GM18861 (cell line): Measurements from ENCODE around the gene MTFR1L.
A peak's percentile ranks its signal among the peaks of the same experiment; 100 is the strongest.

ENCODE experiments used
- ATAC-seq: cut with Tn5 transposase; IDR thresholded peaks from one replicate; pipeline ENCODE4 v1.9.1; 2021; ENCODE audit not compliant: unreplicated experiment

Gene MTFR1L

GRCh38 chr1:25790472-25790871, 29.3 kb upstream of the MTFR1L start:
- ATAC-seq: no peak

GRCh38 chr1:25792115-25792514, 27.6 kb upstream of the MTFR1L start:
- ATAC-seq: no peak

- ATAC-seq: no peak
Observed at GRCh38 chr1:25793585-25794170, 26.1 kb upstream of the MTFR1L start.

DNA sequence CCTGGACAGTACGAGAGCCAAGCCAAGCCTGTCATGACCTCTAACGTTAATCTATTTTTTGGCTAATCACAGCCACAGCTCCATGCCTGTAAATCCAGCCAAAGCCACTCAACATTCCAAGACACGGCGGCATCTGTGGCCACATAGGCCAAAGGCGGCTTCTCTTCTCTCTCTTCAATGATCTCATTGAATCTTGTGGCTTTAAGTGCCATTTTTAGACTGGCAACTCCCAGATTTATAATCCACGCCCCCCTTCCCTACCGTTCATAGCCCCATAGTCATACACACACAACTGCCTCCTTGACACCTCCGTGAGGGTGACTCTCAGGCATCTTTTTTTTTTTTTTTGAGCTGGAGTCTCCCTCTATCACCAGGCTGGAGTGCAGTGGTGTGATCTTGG, 25.4 kb upstream of the MTFR1L start:
- no peak for ATAC-seq

GRCh38 chr1:25795211-25795610, 24.5 kb upstream of the MTFR1L start:
- ATAC-seq: no peak

DNA sequence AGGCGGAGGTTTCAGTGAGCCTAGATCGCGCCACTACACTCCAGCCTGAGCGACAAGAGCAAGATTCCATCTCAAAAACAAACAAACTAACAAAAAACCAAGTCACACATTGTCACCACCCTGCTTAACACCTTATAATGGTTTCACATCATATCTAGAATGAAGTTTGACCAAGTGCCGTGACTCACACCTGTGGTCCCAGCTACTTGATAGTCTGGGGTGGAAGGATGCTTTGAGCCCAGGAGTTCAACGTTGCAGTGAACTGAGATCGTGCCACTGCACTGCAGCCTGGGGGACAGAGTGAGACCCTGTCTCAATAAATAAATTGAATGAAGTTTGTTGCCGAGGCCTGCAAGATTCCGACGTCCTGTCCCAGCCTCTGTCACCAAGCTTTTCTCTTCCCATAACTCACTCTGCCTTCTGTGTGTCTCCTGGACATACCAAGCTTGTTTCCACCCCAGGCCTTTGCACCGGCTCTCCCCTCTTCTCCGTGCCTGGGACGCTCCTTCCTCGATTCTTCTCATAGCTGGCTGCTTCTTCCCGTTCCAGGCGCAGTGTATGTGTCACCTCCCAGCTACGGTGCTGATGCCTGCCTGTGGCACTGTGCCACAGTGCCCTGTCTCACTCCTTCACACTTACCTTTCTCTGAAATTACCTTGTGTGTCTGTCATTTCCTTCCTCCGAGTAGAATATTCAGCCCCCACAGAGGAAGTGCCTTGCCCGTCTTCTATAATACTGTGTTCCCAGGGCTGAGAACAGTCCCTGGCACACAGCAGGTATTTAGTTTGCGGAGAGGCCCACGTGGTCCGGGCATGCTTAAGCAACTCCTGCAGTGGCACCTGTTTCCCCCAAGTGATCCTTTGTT, 23.6 kb upstream of the MTFR1L start:
- no peak for ATAC-seq

DNA sequence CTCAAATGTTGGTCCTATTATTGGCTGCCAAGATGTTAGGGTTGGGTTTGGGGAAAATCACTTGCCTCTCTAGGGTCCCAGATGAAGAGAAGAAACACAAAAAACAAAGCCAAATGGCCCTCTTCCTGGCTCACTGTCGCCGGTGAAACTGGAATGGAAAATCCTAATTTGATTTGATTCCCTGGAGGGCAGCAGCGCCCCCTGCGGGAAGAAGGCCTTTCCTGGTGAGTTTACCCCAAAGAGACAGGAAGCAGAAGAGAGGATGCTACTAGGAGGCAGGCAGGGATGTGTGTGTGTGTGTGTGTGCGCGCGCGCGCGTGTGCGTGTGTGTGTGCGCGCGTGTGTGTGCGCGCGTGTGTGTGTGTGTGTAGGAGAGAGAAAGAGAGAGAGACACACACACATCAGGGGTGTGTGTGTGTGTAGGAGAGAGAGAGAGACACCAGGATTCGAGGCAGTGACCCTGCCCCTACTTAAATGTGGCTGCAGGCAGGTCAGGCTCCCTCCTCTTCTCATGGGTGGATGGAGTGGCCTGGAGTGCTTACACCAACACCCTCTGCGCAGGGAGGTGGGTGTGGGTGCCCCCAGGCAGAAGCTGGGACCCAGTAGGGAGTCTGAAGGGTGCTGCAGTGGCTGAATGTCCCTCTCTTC, 22.8 kb upstream of the MTFR1L start:
- ATAC-seq: no peak

- ATAC-seq: no peak
Observed at GRCh38 chr1:25797939-25798338, 21.8 kb upstream of the MTFR1L start.

GRCh38 chr1:25798666-25799351, 20.9 kb upstream of the MTFR1L start:
- ATAC-seq: no peak

GRCh38 chr1:25799352-25799934, 20.3 kb upstream of the MTFR1L start:
- no peak for ATAC-seq

GRCh38 chr1:25799935-25800702, 19.6 kb upstream of the MTFR1L start, which contains the start of gene SELENON:
Gene SELENON, plus strand, starts transcription at chr1:25800193. Its CDS starts 38 bp downstream, at chr1:25800231.
- ATAC-seq: no peak

GRCh38 chr1:25800703-25801377, 18.9 kb upstream of the MTFR1L start:
- no peak for ATAC-seq

DNA sequence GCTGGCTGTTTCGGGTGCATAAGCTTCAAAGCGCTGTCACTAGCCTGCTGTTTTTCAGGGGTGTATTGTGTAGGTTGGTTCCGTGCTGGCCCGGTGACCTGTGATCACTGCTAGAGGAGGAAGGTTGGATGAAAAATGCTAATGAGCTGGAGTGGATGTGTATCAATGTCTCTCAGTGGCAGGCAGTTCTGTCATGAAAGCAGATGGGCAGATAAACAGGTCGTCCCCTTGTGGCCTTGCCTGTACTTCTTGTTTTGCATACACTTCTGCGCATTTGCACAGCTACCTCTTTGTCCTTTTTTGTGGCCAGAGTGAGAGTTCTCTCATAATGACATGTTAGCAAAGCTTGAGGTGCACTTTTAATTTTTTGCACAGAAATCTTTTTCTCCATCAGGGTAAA, 16.8 kb upstream of the MTFR1L start:
- ATAC-seq: peak; percentile 43

DNA sequence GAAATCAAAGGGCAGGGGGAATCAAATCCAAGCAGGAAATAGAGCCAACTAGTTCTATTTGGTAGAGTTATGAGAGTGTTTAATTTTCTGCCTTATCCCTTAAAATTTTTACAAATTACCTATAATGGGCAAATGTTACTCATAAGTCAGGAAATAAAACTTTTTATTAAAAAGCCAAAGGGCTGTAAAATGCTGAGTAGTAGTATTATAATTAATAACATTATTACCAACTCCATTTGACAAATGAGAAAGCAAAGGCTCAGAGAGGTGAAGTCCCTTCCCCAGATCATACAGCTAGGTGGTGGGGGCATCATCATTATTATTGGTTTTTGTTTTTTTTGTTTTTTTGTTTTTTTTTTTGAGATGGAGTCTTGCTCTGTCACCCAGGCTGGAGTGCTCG, 16.4 kb upstream of the MTFR1L start:
- no peak for ATAC-seq

DNA sequence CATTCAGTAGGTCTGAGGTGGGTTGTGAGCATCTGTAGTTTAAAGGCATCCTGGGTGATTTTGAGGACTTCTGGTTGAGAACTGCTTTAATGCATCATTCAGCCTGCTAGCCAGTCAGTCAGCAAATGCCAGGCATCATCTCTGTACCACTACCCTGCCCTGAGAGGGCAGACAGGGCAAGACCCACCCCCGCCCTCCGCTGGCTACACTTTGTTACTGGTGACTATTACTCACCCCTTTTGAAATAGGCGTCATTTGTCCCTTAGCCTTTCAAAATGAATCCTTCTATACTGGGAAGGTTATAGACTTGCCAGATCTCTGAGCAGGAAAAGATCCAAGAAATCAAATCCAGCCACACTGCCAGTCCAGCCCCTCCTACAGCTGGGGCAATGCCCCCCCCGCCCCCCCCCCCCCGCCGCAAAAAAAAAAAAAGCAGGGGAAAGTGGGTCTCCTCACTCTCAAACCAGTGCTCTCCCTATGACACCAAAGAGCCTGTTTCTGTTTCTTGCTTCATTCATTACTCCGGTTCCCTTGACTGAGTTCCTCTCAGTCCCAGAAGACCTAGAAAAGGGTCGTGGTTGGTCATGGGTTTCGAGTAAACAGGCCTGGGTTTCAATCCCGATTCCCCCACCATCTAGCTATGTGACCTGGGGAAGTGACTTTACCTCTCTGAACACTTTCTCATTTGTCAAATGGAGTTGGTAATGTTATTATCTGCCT, 15.3 kb upstream of the MTFR1L start:
- no peak for ATAC-seq

- no peak for ATAC-seq
Observed at GRCh38 chr1:25804964-25805862, 14.5 kb upstream of the MTFR1L start.

DNA sequence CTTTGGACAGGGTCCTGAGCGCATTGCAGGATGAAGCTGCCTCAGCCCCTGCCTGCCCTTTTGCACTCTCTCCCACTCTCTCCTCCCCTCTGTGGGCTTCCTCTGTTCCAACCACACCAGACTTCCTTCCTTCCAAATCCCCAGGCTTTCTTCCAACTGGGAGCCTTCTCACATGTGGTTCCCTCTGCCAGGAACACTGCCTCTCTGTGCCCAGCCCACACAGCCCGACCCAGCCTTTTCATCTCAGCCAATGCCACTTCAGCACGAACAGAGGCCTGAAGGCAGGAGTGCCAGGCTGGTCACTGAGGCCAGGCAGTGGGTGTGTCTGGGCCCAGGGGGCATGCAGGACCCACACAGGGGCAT, 13.9 kb upstream of the MTFR1L start:
- no peak for ATAC-seq

DNA sequence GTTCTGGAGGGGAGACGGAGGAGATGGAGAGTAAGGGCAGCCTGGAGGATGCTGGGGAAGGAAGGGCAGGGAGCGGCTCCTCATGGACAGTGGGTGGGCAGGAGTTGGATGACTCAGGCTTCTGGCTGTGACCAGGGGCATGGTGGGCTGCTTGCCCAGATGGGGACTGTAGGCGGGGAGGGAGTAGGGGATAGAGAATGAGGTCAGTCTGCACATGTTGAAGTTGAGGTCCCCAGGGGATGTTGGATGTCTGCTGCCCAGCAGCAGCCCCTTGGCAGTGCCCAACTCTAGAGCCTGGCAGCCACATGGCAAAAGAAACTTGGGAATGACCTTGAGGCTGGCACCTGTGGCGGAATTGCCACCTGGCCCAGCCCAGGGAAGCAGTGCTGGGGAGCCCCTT, 13.3 kb upstream of the MTFR1L start:
- ATAC-seq: no peak
